A673 (cell line): ENCODE data around the gene COL13A1. TPM values are rescaled to one million over a fixed set of nuclear protein-coding genes. Genes with fewer than 3 reads are reported as not detected.

ENCODE experiments used
- BruUV-seq: library from RNA; stranded (reverse); fragments of 400-500 nt; replicated peaks from 2 replicates; lab custom pipeline; 2021; lab: Mats Ljungman, UMichigan
- CTCF ChIA-PET: fragments of 300-600 bp; sonication (Branson Sonifier 250); formaldehyde crosslinking; loops from one replicate; lab custom pipeline; 2022; ENCODE audit warnings: antibody characterized with exemption; lab: Charles Lee
- POLR2A ChIA-PET: fragments of 300-600 bp; sonication (Branson Sonifier 250); formaldehyde crosslinking; loops from one replicate; lab custom pipeline; 2022; ENCODE audit warnings: antibody characterized with exemption; ENCODE audit not compliant: low non-redundant PET; lab: Charles Lee
- DNase-seq: peaks from one replicate; pipeline ENCODE4 v3.0.0-alpha.2; 2015; ENCODE audit warnings: low spot score
- H3K27ac ChIP-seq: fragments of 200-600 bp; sonication (generic); 2 replicates; pipeline ENCODE4 v1.5.1; 2016; ENCODE audit warnings: mixed run types, low read depth, mild to moderate bottlenecking, mixed read lengths, antibody characterized with exemption, low read length; ENCODE audit not compliant: poor library complexity, severe bottlenecking
- H3K27me3 ChIP-seq: fragments of 200-600 bp; sonication (generic); replicated peaks from 2 replicates; pipeline ENCODE4 v1.6.1; 2017; ENCODE audit warnings: mixed run types, low read depth, mild to moderate bottlenecking, mixed read lengths, antibody characterized with exemption, low read length; ENCODE audit not compliant: insufficient read depth, poor library complexity
- H3K36me3 ChIP-seq: fragments of 200-600 bp; sonication (generic); 2 replicates; pipeline ENCODE4 v1.6.1; 2016; ENCODE audit warnings: mixed run types, mild to moderate bottlenecking, mixed read lengths, antibody characterized with exemption, low read length; ENCODE audit not compliant: insufficient read depth, poor library complexity, severe bottlenecking
- H3K4me1 ChIP-seq: fragments of 200-600 bp; sonication (generic); 2 replicates; pipeline ENCODE4 v1.6.1; 2017; ENCODE audit warnings: mixed run types, mild to moderate bottlenecking, mixed read lengths, antibody characterized with exemption, low read length; ENCODE audit not compliant: insufficient read depth, poor library complexity, severe bottlenecking
- H3K4me3 ChIP-seq: fragments of 200-600 bp; sonication (generic); 2 replicates; pipeline ENCODE4 v1.5.1; 2016; ENCODE audit warnings: low read depth, mixed run types, mild to moderate bottlenecking, mixed read lengths, low read length; ENCODE audit not compliant: poor library complexity, severe bottlenecking
- H3K9me3 ChIP-seq: fragments of 200-600 bp; sonication (generic); 2 replicates; pipeline ENCODE4 v1.6.1; 2016; ENCODE audit warnings: mixed run types, low read depth, mild to moderate bottlenecking, mixed read lengths, antibody characterized with exemption, low read length; ENCODE audit not compliant: poor library complexity, severe bottlenecking
- EZH2 ChIP-seq: fragments of 200-600 bp; sonication (generic); IDR thresholded peaks from 2 replicates; pipeline ENCODE4 v1.6.1; 2017; ENCODE audit warnings: borderline replicate concordance, low read depth, mild to moderate bottlenecking, mixed read lengths, antibody characterized with exemption, low read length; ENCODE audit not compliant: poor library complexity, severe bottlenecking
- intact Hi-C: fragments of 100-400 bp; cut with micrococcal nuclease; formaldehyde crosslinking; loops from one replicate; pipeline ENCODE4 v1.10.0; 2022; ENCODE audit not compliant: unreplicated experiment
- total RNA-seq: library from RNA; stranded (reverse); gene quantifications from 2 replicates; pipeline ENCODE4 v1.2.3, GENCODE V29; 2021
- TF ChIP-seq, protein P1 (sequence below): fragments of 300-800, 200-600 bp; sonication (generic); conservative IDR thresholded peaks from 2 replicates; pipeline ENCODE4 v1.5.1; 2017; ENCODE audit warnings: low read depth, mild to moderate bottlenecking, antibody characterized with exemption, low read length, moderate library complexity, mixed read lengths

Gene COL13A1
- total RNA-seq, 1 experiment from 2014 or later, result 2.0 TPM

DNA sequence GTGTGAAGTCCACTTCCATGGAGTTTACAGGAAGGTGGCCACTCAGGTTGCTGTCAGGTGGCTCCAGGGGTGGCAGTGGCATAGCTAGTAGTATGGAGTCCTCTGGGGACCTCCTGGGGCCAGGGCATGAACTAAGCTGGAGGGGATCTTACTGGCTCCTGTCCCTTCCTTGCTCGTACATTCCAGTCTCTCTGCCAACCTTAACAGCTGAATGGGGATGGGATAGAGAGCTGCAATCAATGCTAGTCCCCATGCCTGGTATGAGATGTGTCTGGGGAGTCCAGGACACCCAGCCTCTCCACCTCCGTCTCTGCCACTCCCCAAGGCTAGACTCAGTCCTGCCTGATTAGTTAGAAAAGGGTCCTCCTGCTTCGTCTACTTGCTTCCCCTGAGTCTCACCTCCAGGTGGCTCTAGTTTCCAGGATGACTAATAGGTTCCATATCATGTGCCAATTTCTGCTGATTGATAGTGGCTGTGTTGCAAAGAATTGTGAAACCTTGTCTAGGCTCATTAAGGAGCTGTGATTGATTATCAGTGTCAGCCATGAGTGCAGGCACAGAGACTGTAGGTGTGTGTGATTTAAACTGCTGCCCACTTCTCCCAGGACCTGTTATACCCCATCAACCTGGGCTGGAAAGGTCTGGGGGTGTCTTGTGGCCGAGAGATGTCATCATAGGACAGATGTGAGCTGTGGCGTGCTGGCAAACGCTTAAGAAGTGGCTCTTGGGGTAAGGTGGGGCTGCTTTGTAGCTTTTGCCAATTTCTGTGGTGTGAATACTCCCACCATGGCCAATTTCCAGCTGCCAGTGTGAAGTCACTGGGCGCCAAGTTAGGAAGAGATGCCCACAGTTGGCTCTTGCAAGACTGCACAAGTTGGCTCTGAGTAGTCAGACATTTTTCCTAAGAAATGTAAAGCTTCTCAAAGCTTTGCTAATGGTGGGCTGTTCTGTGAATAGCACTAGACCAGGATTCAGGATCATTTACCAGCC is 59.8 kb downstream of the COL13A1 start:
- no peak overlapping the region for H3K4me3 ChIP-seq
- H3K36me3 ChIP-seq, result no peaks in the 10 kb centered on the region
- H3K27me3 ChIP-seq, result no peaks in the 10 kb centered on the region
- H3K4me1 ChIP-seq, result peaks cover 10% of the 10 kb centered on the region
- POLR2A ChIA-PET, result interaction anchor here (0.5 kb wide), 1 partner anchor 149 kb away, joined by 4 read pairs; no protein-coding TSS in a partner anchor
- DNase-seq, result peak; percentile 71
- CTCF ChIA-PET, result no interaction called here
- no peaks in the 10 kb centered on the region for H3K9me3 ChIP-seq
- H3K27ac ChIP-seq, result no peak overlapping the region
- intact Hi-C loops, result no loop called here
- BruUV-seq, result no TSS peak
- no peak for TF ChIP-seq EZH2
- TF ChIP-seq, protein P1, sequence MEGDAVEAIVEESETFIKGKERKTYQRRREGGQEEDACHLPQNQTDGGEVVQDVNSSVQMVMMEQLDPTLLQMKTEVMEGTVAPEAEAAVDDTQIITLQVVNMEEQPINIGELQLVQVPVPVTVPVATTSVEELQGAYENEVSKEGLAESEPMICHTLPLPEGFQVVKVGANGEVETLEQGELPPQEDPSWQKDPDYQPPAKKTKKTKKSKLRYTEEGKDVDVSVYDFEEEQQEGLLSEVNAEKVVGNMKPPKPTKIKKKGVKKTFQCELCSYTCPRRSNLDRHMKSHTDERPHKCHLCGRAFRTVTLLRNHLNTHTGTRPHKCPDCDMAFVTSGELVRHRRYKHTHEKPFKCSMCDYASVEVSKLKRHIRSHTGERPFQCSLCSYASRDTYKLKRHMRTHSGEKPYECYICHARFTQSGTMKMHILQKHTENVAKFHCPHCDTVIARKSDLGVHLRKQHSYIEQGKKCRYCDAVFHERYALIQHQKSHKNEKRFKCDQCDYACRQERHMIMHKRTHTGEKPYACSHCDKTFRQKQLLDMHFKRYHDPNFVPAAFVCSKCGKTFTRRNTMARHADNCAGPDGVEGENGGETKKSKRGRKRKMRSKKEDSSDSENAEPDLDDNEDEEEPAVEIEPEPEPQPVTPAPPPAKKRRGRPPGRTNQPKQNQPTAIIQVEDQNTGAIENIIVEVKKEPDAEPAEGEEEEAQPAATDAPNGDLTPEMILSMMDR, result peak; percentile 40

DNA sequence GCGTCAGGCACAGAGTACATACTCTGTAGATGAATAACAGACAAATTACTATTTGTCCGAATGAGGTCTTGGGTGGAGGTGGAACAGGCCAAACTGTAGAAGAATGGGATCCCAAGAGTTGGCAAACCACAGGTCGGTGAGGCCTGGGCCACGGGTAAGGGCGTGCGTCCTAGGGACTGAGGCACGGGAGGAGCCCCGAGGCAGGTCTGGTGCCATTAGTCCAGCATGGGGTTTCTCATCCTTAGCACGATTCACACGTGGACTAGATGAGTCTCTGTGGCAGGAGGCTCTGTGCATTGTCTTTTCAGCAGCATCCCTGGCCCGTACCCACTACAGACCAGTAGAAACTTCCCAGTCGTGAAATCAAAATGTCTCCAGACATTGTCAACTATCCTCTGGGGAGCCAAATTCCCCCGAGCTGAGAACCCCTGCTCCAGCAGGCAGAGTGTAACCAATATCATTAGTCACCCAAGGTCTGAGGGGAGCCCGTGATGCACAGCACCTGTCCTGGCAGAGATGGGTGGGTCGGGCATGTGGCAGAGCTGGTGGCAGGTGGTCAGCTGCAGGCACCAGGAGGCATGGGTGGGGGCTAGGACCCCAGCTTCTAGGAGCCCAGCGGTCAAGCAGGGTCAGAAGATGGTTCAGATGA is 61.3 kb downstream of the COL13A1 start:
- ChIA-PET CTCF (no interaction called here), POLR2A (no interaction called here)
- TF ChIP-seq EZH2, result no peak
- TF ChIP-seq, protein P1, result no peak
- Histone ChIP-seq H3K9me3 (no peaks in the 10 kb centered on the region), H3K27ac (no peak overlapping the region), H3K4me3 (no peak overlapping the region), H3K36me3 (no peaks in the 10 kb centered on the region), H3K27me3 (no peaks in the 10 kb centered on the region), H3K4me1 (peaks cover 10% of the 10 kb centered on the region)
- BruUV-seq, result no TSS peak
- DNase-seq, result no peak
- intact Hi-C loops, result no loop called here

DNA sequence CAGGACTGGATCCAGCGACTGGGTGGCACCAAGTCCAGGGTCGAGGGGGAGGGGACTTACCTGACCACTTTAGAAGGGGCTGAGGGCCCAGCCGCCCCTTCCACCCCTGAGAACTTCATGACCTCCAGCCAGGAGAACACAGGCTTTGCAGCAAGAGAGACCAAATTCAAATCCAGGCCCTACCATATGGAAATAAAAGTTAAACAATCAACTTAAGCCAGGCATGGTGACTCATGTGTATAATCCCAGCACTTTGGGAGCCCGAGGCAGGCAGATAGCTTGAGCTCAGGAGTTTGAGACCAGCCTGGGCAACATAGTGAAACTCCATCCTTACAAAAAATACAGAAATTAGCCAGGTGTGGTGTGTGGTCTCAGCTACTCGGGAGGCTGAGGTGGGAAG is 61.9 kb downstream of the COL13A1 start:
- no peaks in the 10 kb centered on the region for H3K27me3 ChIP-seq
- intact Hi-C loops, result no loop called here
- peak; percentile 50 for DNase-seq
- POLR2A ChIA-PET, result no interaction called here
- H3K27ac ChIP-seq, result no peak overlapping the region
- H3K36me3 ChIP-seq, result no peaks in the 10 kb centered on the region
- BruUV-seq, result no TSS peak
- no peaks in the 10 kb centered on the region for H3K9me3 ChIP-seq
- CTCF ChIA-PET, result interaction anchor here (1.2 kb wide), 1 partner anchor 51 kb away, joined by 4 read pairs; no protein-coding TSS in a partner anchor
- peaks cover 10% of the 10 kb centered on the region for H3K4me1 ChIP-seq
- no peak overlapping the region for H3K4me3 ChIP-seq
- TF ChIP-seq EZH2, result no peak
- TF ChIP-seq, protein P1, result no peak
